Trophoblast cell (in vitro differentiated cells and primary cell): ENCODE data around the gene GALNT12.

Experiments
- DNase-seq, 2 donors: peaks; one replicate each; pipeline ENCODE4 v3.0.0-alpha.2; 2016
- H2AFZ ChIP-seq: 2 replicates; pipeline ENCODE4 v1.6.1; 2013; ENCODE audit warnings: low read length, moderate library complexity, mild to moderate bottlenecking; ENCODE audit not compliant: insufficient read depth, poor library complexity
- H2AK5ac ChIP-seq: 2 replicates; pipeline ENCODE4 v1.6.1; 2013; ENCODE audit warnings: mild to moderate bottlenecking, low read length
- H2BK120ac ChIP-seq: 2 replicates; pipeline ENCODE4 v1.6.1; 2013; ENCODE audit warnings: low read length, mild to moderate bottlenecking, moderate library complexity; ENCODE audit not compliant: insufficient read depth, poor library complexity
- H2BK12ac ChIP-seq: 2 replicates; pipeline ENCODE4 v1.6.1; 2013; ENCODE audit warnings: mild to moderate bottlenecking, low read length, moderate library complexity
- H2BK5ac ChIP-seq: 2 replicates; pipeline ENCODE4 v1.6.1; 2013; ENCODE audit warnings: low read length, low read depth, moderate library complexity, mild to moderate bottlenecking; ENCODE audit not compliant: poor library complexity
- H3K14ac ChIP-seq: 2 replicates; pipeline ENCODE4 v1.6.1; 2013; ENCODE audit warnings: mild to moderate bottlenecking, low read length
- H3K18ac ChIP-seq: 2 replicates; pipeline ENCODE4 v1.6.1; 2013; ENCODE audit warnings: mild to moderate bottlenecking, low read length
- H3K23ac ChIP-seq: 2 replicates; pipeline ENCODE4 v1.6.1; 2013; ENCODE audit warnings: low read length
- H3K27ac ChIP-seq: 2 replicates; pipeline ENCODE4 v1.5.1; 2013; ENCODE audit warnings: low read depth, mild to moderate bottlenecking, inconsistent platforms, low read length, moderate library complexity
- H3K27me3 ChIP-seq: 2 replicates; pipeline ENCODE4 v1.6.1; 2013; ENCODE audit warnings: inconsistent platforms, mild to moderate bottlenecking, low read length, moderate library complexity; ENCODE audit not compliant: insufficient read depth
- H3K36me3 ChIP-seq, 2 experiments: 1 replicate in 1 of 2; 2 replicates in 1 of 2; pipeline ENCODE4 v1.6.1; 2013; ENCODE audit warnings: low read length in 2 of 2, mild to moderate bottlenecking in 2 of 2, moderate library complexity in 1 of 2; ENCODE audit not compliant: insufficient read depth in 2 of 2, control insufficient read depth in 1 of 2
- H3K4ac ChIP-seq: 2 replicates; pipeline ENCODE4 v1.6.1; 2013; ENCODE audit warnings: low read depth, mild to moderate bottlenecking, low read length, moderate library complexity
- H3K4me1 ChIP-seq, 2 experiments: 1 replicate in 1 of 2; 2 replicates in 1 of 2; pipeline ENCODE4 v1.6.1; 2013; ENCODE audit warnings: low read length in 2 of 2, mild to moderate bottlenecking in 2 of 2, moderate library complexity in 1 of 2; ENCODE audit not compliant: insufficient read depth in 2 of 2, control insufficient read depth in 1 of 2
- H3K4me2 ChIP-seq: 2 replicates; pipeline ENCODE4 v1.6.1; 2013; ENCODE audit warnings: inconsistent platforms, mild to moderate bottlenecking, low read length, moderate library complexity
- H3K4me3 ChIP-seq: 2 replicates; pipeline ENCODE4 v1.5.1; 2013; ENCODE audit warnings: mild to moderate bottlenecking, low read depth, low read length, inconsistent platforms
- H3K79me1 ChIP-seq: one replicate; pipeline ENCODE4 v1.6.1; 2013; ENCODE audit warnings: low read length
- H3K79me2 ChIP-seq: 2 replicates; pipeline ENCODE4 v1.6.1; 2013; ENCODE audit warnings: low read length, mild to moderate bottlenecking; ENCODE audit not compliant: control insufficient read depth, insufficient read depth, poor library complexity
- H3K9ac ChIP-seq: 2 replicates; pipeline ENCODE4 v1.6.1; 2013; ENCODE audit warnings: mild to moderate bottlenecking, low read length
- H3K9me3 ChIP-seq: 2 replicates; pipeline ENCODE4 v1.6.1; 2013; ENCODE audit warnings: low read depth, mild to moderate bottlenecking, control low read depth, inconsistent platforms, low read length; ENCODE audit not compliant: insufficient read depth
- H4K12ac ChIP-seq: 2 replicates; pipeline ENCODE4 v1.6.1; 2013; ENCODE audit warnings: low read depth, mild to moderate bottlenecking, low read length, moderate library complexity
- H4K8ac ChIP-seq: 2 replicates; pipeline ENCODE4 v1.6.1; 2013; ENCODE audit warnings: low read depth, mild to moderate bottlenecking, low read length, moderate library complexity
- H4K91ac ChIP-seq: one replicate; pipeline ENCODE4 v1.6.1; 2013; ENCODE audit warnings: low read depth, mild to moderate bottlenecking, low read length, moderate library complexity
- WGBS: extraction: QIAGEN DNeasy Blood & Tissue Kit; methylation state at CpG from one replicate; pipeline ENCODE4 v1.1.7; 2013; ENCODE audit warnings: missing lambda C conversion rate; ENCODE audit not compliant: insufficient read length, insufficient coverage; ENCODE audit errors: extremely low coverage; 5-methylcytosine and 5-hydroxymethylcytosine counted together

Gene GALNT12

GRCh38 chr9:98852961-98853360 lies 45.5 kb downstream of the GALNT12 start:
- Histone ChIP-seq H3K14ac (no peak overlapping the region), H2AK5ac (no peak overlapping the region), H2BK120ac (peak overlapping the region; percentile 41), H3K18ac (no peak overlapping the region), H2BK5ac (no peak overlapping the region), H2AFZ (no peak overlapping the region), H3K4me1 (peaks cover 5% of the 10 kb centered on the region in 2 experiments), H3K4ac (no peak overlapping the region), H2BK12ac (no peak overlapping the region), H3K79me1 (peaks cover 3% of the 10 kb centered on the region), H3K79me2 (peaks cover 3% of the 10 kb centered on the region), H3K9me3 (no peaks in the 10 kb centered on the region), H4K8ac (no peak overlapping the region), H3K23ac (no peak overlapping the region), H3K27ac (no peak overlapping the region), H4K12ac (no peak overlapping the region), H3K9ac (no peak overlapping the region), H3K36me3 (no peaks in the 10 kb centered on the region), H3K4me3 (no peak overlapping the region), H3K27me3 (no peaks in the 10 kb centered on the region), H4K91ac (peak overlapping the region; percentile 91), H3K4me2 (no peak overlapping the region)
- DNase-seq = no peak
- WGBS = no CpG with 5 or more reads among the region's 2 CpGs

- H2BK5ac ChIP-seq = no peak overlapping the region
- H3K4me2 ChIP-seq = no peak overlapping the region
- no peak overlapping the region for H3K14ac ChIP-seq
- H3K4me3 ChIP-seq = no peak overlapping the region
- no peak overlapping the region for H3K18ac ChIP-seq
- DNase-seq = no peak
- no peak overlapping the region for H4K8ac ChIP-seq
- no peaks in the 10 kb centered on the region for H3K9me3 ChIP-seq
- H3K9ac ChIP-seq = no peak overlapping the region
- no peak overlapping the region for H2BK120ac ChIP-seq
- H3K27ac ChIP-seq = no peak overlapping the region
- no peak overlapping the region for H2BK12ac ChIP-seq
- H3K27me3 ChIP-seq = no peaks in the 10 kb centered on the region
- H3K4ac ChIP-seq = no peak overlapping the region
- H4K12ac ChIP-seq = no peak overlapping the region
- H3K36me3 ChIP-seq = no peaks in the 10 kb centered on the region
- WGBS = no CpG with 5 or more reads among the region's 2 CpGs
- no peak overlapping the region for H2AFZ ChIP-seq
- no peak overlapping the region for H3K23ac ChIP-seq
- peaks cover 3% of the 10 kb centered on the region for H3K79me1 ChIP-seq
- H3K4me1 ChIP-seq = peaks cover 5% of the 10 kb centered on the region in 2 experiments
- no peak overlapping the region for H2AK5ac ChIP-seq
- no peak overlapping the region for H4K91ac ChIP-seq
- H3K79me2 ChIP-seq = peaks cover 3% of the 10 kb centered on the region
Measured at GRCh38 chr9:98854266-98854665, 46.8 kb downstream of the GALNT12 start.

DNA sequence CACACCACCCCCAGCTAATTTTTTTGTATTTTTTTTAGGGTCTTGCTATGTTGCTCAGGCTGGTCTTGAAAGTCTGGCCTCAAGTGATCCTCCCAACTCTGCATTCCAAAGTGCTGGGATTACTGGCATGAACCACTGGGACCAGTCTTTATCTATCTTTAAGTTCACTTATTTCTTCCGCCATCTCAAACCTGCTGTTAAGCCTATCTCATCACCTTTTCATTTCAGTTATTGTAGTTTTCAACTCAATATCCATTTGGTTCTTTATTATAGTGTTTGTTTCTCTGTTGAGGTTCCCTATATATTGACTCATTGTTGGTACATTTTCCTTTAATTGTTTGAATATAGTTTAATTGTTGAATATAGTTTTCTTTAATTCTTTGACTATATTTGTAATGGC lies 48.1 kb downstream of the GALNT12 start:
- Histone ChIP-seq H2BK5ac (no peak overlapping the region), H3K9ac (no peak overlapping the region), H3K36me3 (no peaks in the 10 kb centered on the region), H3K18ac (no peak overlapping the region), H4K12ac (no peak overlapping the region), H3K4me3 (no peak overlapping the region), H2BK12ac (no peak overlapping the region), H3K4ac (no peak overlapping the region), H2AK5ac (no peak overlapping the region), H3K79me2 (peaks cover 3% of the 10 kb centered on the region), H2BK120ac (no peak overlapping the region), H4K8ac (no peak overlapping the region), H3K79me1 (peaks cover 3% of the 10 kb centered on the region), H4K91ac (no peak overlapping the region), H3K9me3 (no peaks in the 10 kb centered on the region), H3K27ac (no peak overlapping the region), H3K14ac (no peak overlapping the region), H3K23ac (no peak overlapping the region), H3K27me3 (no peaks in the 10 kb centered on the region), H3K4me1 (peaks cover 5% of the 10 kb centered on the region in 2 experiments), H3K4me2 (no peak overlapping the region), H2AFZ (no peak overlapping the region)
- WGBS = no CpG with 5 or more reads among the region's 1 CpG
- no peak for DNase-seq

GRCh38 chr9:98856982-98857381 lies 49.5 kb downstream of the GALNT12 start:
- no peak overlapping the region for H2AFZ ChIP-seq
- H3K4me1 ChIP-seq = peaks cover 4 to 5% of the 10 kb centered on the region in 2 experiments
- H3K4me2 ChIP-seq = no peak overlapping the region
- H2AK5ac ChIP-seq = no peak overlapping the region
- no CpG with 5 or more reads among the region's 5 CpGs for WGBS
- no peak overlapping the region for H4K91ac ChIP-seq
- no peak overlapping the region for H3K4me3 ChIP-seq
- no peak overlapping the region for H3K23ac ChIP-seq
- no peaks in the 10 kb centered on the region for H3K9me3 ChIP-seq
- DNase-seq = no peak
- no peak overlapping the region for H3K4ac ChIP-seq
- H3K79me2 ChIP-seq = peaks cover 3% of the 10 kb centered on the region
- H3K79me1 ChIP-seq = peaks cover 3% of the 10 kb centered on the region
- H3K27ac ChIP-seq = no peak overlapping the region
- H3K14ac ChIP-seq = no peak overlapping the region
- H3K18ac ChIP-seq = no peak overlapping the region
- H2BK12ac ChIP-seq = no peak overlapping the region
- H2BK120ac ChIP-seq = no peak overlapping the region
- H3K9ac ChIP-seq = no peak overlapping the region
- no peaks in the 10 kb centered on the region for H3K27me3 ChIP-seq
- no peak overlapping the region for H4K12ac ChIP-seq
- no peak overlapping the region for H4K8ac ChIP-seq
- H2BK5ac ChIP-seq = no peak overlapping the region
- H3K36me3 ChIP-seq = no peaks in the 10 kb centered on the region
